HepG2 (cell line): ENCODE measurements around the gene CYTH1. TPM values are rescaled to one million over a fixed set of nuclear protein-coding genes. Genes with fewer than 3 reads are reported as not detected.

Source experiments
- CCDC6 ChIP-seq: sonication (generic); formaldehyde crosslinking; IDR thresholded peaks from 2 replicates; pipeline ENCODE4 v1.8.1; 2022; ENCODE audit warnings: mild to moderate bottlenecking, missing genetic modification reagents, moderate library complexity
- ERF ChIP-seq: IDR thresholded peaks from 2 replicates; pipeline ENCODE4 v1.6.1; 2018; ENCODE audit warnings: missing biosample characterization, missing genetic modification reagents
- GLMP ChIP-seq: sonication (generic); formaldehyde crosslinking; IDR thresholded peaks from 2 replicates; pipeline ENCODE4 v1.9.0; 2021; ENCODE audit warnings: missing genetic modification reagents, mild to moderate bottlenecking, borderline replicate concordance
- HHEX ChIP-seq: IDR thresholded peaks from 2 replicates; pipeline ENCODE4 v1.6.1; 2016; ENCODE audit warnings: control low read depth
- KAT2B ChIP-seq: fragments of 150-350 bp; IDR thresholded peaks from 2 replicates; pipeline ENCODE4 v1.6.1; 2014; ENCODE audit warnings: low read depth, low read length, borderline replicate concordance
- KLF6 ChIP-seq: IDR thresholded peaks from 2 replicates; pipeline ENCODE4 v1.8.0; 2016; ENCODE audit warnings: missing biosample characterization, missing genetic modification reagents
- MATR3 ChIP-seq: sonication (generic); formaldehyde crosslinking; IDR thresholded peaks from 2 replicates; pipeline ENCODE4 v1.4.0; 2020; ENCODE audit warnings: missing genetic modification reagents
- NCOA2 ChIP-seq: sonication (generic); formaldehyde crosslinking; IDR thresholded peaks from 2 replicates; pipeline ENCODE4 v1.8.0; 2022; ENCODE audit warnings: inconsistent platforms
- SMAD1 ChIP-seq: sonication (generic); formaldehyde crosslinking; IDR thresholded peaks from 2 replicates; pipeline ENCODE4 v1.4.0; 2020; ENCODE audit warnings: missing genetic modification reagents, low read depth, mild to moderate bottlenecking, borderline replicate concordance
- SMC3 ChIP-seq: IDR thresholded peaks from 2 replicates; pipeline ENCODE4 v1.6.1; 2011; ENCODE audit warnings: low read length, improper control_type of control experiment
- SOX13 ChIP-seq, 3 experiments: fragments of 450-650 bp in 1 of 3; sonication (generic) in 1 of 3; formaldehyde crosslinking in 1 of 3; IDR thresholded peaks in 2 of 3; conservative IDR thresholded peaks in 1 of 3; 2 replicates each; pipeline versions ENCODE4 v1.5.0 to v1.6.1; 2016 to 2020; ENCODE audit warnings: antibody characterized with exemption in 1 of 3, mild to moderate bottlenecking in 1 of 3, missing compliant biosample characterization in 1 of 3, missing genetic modification reagents in 1 of 3, moderate library complexity in 1 of 3
- TBL1XR1 ChIP-seq: fragments of 150-350 bp; IDR thresholded peaks from 2 replicates; pipeline ENCODE4 v1.6.1; 2014; ENCODE audit warnings: borderline replicate concordance, low read length; ENCODE audit not compliant: partially characterized antibody
- ZC3H13 ChIP-seq: sonication (generic); formaldehyde crosslinking; IDR thresholded peaks from 2 replicates; pipeline ENCODE4 v1.8.1; 2023; ENCODE audit warnings: mild to moderate bottlenecking, missing genetic modification reagents, moderate library complexity
- ZIK1 ChIP-seq: sonication (generic); formaldehyde crosslinking; IDR thresholded peaks from 2 replicates; pipeline ENCODE4 v1.5.0; 2020; ENCODE audit warnings: mild to moderate bottlenecking, low read depth, missing genetic modification reagents, borderline replicate concordance
- ZNF124 ChIP-seq: sonication (generic); formaldehyde crosslinking; IDR thresholded peaks from 2 replicates; pipeline ENCODE4 v1.4.0; 2020; ENCODE audit warnings: missing genetic modification reagents
- ZNF407 ChIP-seq: sonication (generic); formaldehyde crosslinking; IDR thresholded peaks from one replicate; pipeline ENCODE4 v1.5.1; 2020; ENCODE audit warnings: mild to moderate bottlenecking, missing genetic modification reagents; ENCODE audit errors: not compliant biosample characterization
- ZNF431 ChIP-seq: sonication (generic); formaldehyde crosslinking; IDR thresholded peaks from 2 replicates; pipeline ENCODE4 v1.9.0; 2022; ENCODE audit warnings: missing genetic modification reagents, low read depth, mild to moderate bottlenecking, borderline replicate concordance
- ZNF678 ChIP-seq: sonication (generic); formaldehyde crosslinking; IDR thresholded peaks from 2 replicates; pipeline ENCODE4 v1.4.0; 2020; ENCODE audit warnings: mild to moderate bottlenecking, missing genetic modification reagents
- ZNF709 ChIP-seq: sonication (generic); formaldehyde crosslinking; IDR thresholded peaks from 2 replicates; pipeline ENCODE4 v1.5.0; 2020; ENCODE audit warnings: mild to moderate bottlenecking, missing genetic modification reagents
- ZNF747 ChIP-seq: sonication (generic); formaldehyde crosslinking; IDR thresholded peaks from 2 replicates; pipeline ENCODE4 v1.8.1; 2023; ENCODE audit warnings: missing genetic modification reagents, mild to moderate bottlenecking, borderline replicate concordance
- ZSCAN9 ChIP-seq: IDR thresholded peaks from 2 replicates; pipeline ENCODE4 v1.6.1; 2016; ENCODE audit warnings: borderline replicate concordance
- polyA plus RNA-seq, 8 experiments: library from polyadenylated mRNA; depleted of rRNA in 3 of 8; stranded (reverse) in 7 of 8; unstranded in 1 of 8; fragments of >200 nt; fragmentation: Illumina TruSeq in 4 of 8; extraction: Trizol in 4 of 8; gene quantifications; 2 replicates each; pipeline versions ENCODE4 v1.2.1 to v1.2.3, GENCODE V29; 2011 to 2016; ENCODE audit warnings: low read depth in 4 of 8, missing spikeins in 1 of 8, mixed read lengths in 1 of 8; ENCODE audit not compliant: insufficient read depth in 1 of 8
- total RNA-seq, 5 experiments: library from RNA; depleted of rRNA; stranded (reverse); fragments of >200 nt; fragmentation: Illumina TruSeq; extraction: Trizol; gene quantifications; 2 replicates each; pipeline ENCODE4 v1.2.3, GENCODE V29; 2016; ENCODE audit warnings: low read depth in 1 of 5

The CYTH1 gene
- total and polyA plus RNA-seq, 2 of the 13 experiments (the other 11 are each of a cell fraction or from before 2014, with no cell fraction given) = 20.1 to 48.9 TPM

- TF ChIP-seq CCDC6 (no peak), GLMP (CRISPR knock-in tag) (no peak), ERF (CRISPR knock-in tag) (no peak; the same call in none of the 2 replicates), SMC3 (0 out of 2 replicates have a peak, but pooled peaks have one; percentile 5), SOX13 (IDR thresholded peaks at IDR 0.05) (no peak), SOX13 (CRISPR knock-in tag; conservative IDR thresholded peaks at IDR 0.05 in 1 of 2, IDR thresholded peaks at IDR 0.05 in 1 of 2) (no peak; a peak in 1 of 4 replicates), ZNF431 (CRISPR knock-in tag) (no peak), KLF6 (CRISPR knock-in tag) (no peak), ZC3H13 (CRISPR knock-in tag) (no peak), HHEX (CRISPR knock-in tag) (no peak), TBL1XR1 (peak; percentile 15), ZNF124 (CRISPR knock-in tag) (no peak), NCOA2 (CRISPR knock-in tag) (peak; percentile 23; the same call in 1 of the 2 replicates), ZNF709 (CRISPR knock-in tag) (no peak; the same call in 1 of the 2 replicates), ZNF678 (CRISPR knock-in tag) (no peak), ZSCAN9 (no peak; the same call in 1 of the 2 replicates), ZNF747 (CRISPR knock-in tag) (no peak), ZNF407 (CRISPR knock-in tag) (no peak), ZIK1 (CRISPR knock-in tag) (no peak), MATR3 (CRISPR knock-in tag) (no peak), KAT2B (no peak), SMAD1 (CRISPR knock-in tag) (0 out of 2 replicates have a peak, but pooled peaks have one; percentile 14)
Measured at GRCh38 chr17:78751447-78752161, 30.5 kb downstream of the CYTH1 start (continued).
